B cell (primary cell): ENCODE data around the gene TMEM273. TPM values are rescaled to one million over a fixed set of nuclear protein-coding genes. Genes with fewer than 3 reads are reported as not detected.

Experiments
- ATAC-seq: fragments of 200-7000 bp; cut with Tn5 transposase; one replicate; pipeline ENCODE4 v1.10.0; 2021; ENCODE audit warnings: low read depth, mild to moderate bottlenecking, moderate number of reproducible peaks, moderate library complexity
- CTCF ChIA-PET: fragments of 350-600 bp; sonication (Branson Sonifier 250); formaldehyde crosslinking; loops from one replicate; lab custom pipeline; 2021; ENCODE audit warnings: antibody characterized with exemption, inconsistent platforms; lab: Charles Lee
- POLR2A ChIA-PET: fragments of 350-600 bp; sonication (Branson Sonifier 250); formaldehyde crosslinking; loops from one replicate; lab custom pipeline; 2021; ENCODE audit warnings: antibody characterized with exemption; lab: Charles Lee
- DNase-seq: peaks from one replicate; pipeline ENCODE4 v3.0.0; 2013
- H2AFZ ChIP-seq: 2 replicates; pipeline ENCODE4 v1.6.1; 2012; ENCODE audit warnings: mild to moderate bottlenecking, low read depth, low read length; ENCODE audit not compliant: insufficient read depth, poor library complexity, severe bottlenecking
- H3K27ac ChIP-seq, 2 donors: 1 replicate in 1 of 2; 2 replicates in 1 of 2; pipeline ENCODE4 v1.5.1; 2012 to 2013; ENCODE audit warnings: low read length in 2 of 2, mild to moderate bottlenecking in 2 of 2, moderate library complexity in 1 of 2
- H3K27me3 ChIP-seq, 4 experiments: fragments of 200-600 bp in 1 of 4; sonication (generic) in 1 of 4; replicated peaks in 1 of 4; 1 replicate in 2 of 4; 2 replicates in 2 of 4; pipeline versions ENCODE4 v1.6.1 to v1.7.0; 2013 to 2016; ENCODE audit warnings: low read length in 3 of 4, mild to moderate bottlenecking in 2 of 4, mixed read lengths in 1 of 4, moderate library complexity in 1 of 4; ENCODE audit not compliant: insufficient read depth in 4 of 4, control insufficient read depth in 3 of 4; ENCODE audit errors: control extremely low read depth in 1 of 4
- H3K36me3 ChIP-seq, 2 experiments: replicated peaks in 1 of 2; 1 replicate in 1 of 2; 2 replicates in 1 of 2; pipeline versions ENCODE4 v1.6.1 to v1.7.1; 2013; ENCODE audit warnings: low read length in 1 of 2; ENCODE audit not compliant: insufficient read depth in 2 of 2, control insufficient read depth in 1 of 2; ENCODE audit errors: control extremely low read depth in 1 of 2, extremely low read depth in 1 of 2
- H3K4me1 ChIP-seq, 2 donors: fragments of 200-600 bp in 1 of 2; sonication (generic) in 1 of 2; 1 replicate in 1 of 2; 2 replicates in 1 of 2; pipeline versions ENCODE4 v1.5.1 to v1.6.1; 2013 to 2017; ENCODE audit warnings: low read length in 2 of 2; ENCODE audit not compliant: control insufficient read depth in 2 of 2, insufficient read depth in 2 of 2
- H3K4me2 ChIP-seq: replicated peaks from 2 replicates; pipeline ENCODE3; 2012; ENCODE audit warnings: mild to moderate bottlenecking, low read depth, low read length; ENCODE audit not compliant: poor library complexity, severe bottlenecking
- H3K4me3 ChIP-seq, 5 experiments: fragments of 200-600 bp in 1 of 5; sonication (generic) in 1 of 5; 1 replicate in 3 of 5; 2 replicates in 2 of 5; pipeline versions ENCODE4 v1.5.1 to v1.7.0; 2011 to 2016; ENCODE audit warnings: low read length in 4 of 5, mild to moderate bottlenecking in 4 of 5, low read depth in 2 of 5, control low read depth in 1 of 5, moderate library complexity in 1 of 5; ENCODE audit not compliant: insufficient read depth in 1 of 5; ENCODE audit errors: control extremely low read depth in 1 of 5, extremely low read depth in 1 of 5
- H3K79me2 ChIP-seq: fragments of 200-600 bp; sonication (generic); one replicate; pipeline ENCODE4 v1.6.0; 2016; ENCODE audit warnings: low read length; ENCODE audit not compliant: control insufficient read depth, insufficient read depth
- H3K9ac ChIP-seq: fragments of 200-600 bp; sonication (generic); 2 replicates; pipeline ENCODE4 v1.6.1; 2017; ENCODE audit warnings: mild to moderate bottlenecking, low read length, moderate library complexity
- H3K9me3 ChIP-seq, 3 donors: one replicate each; pipeline versions ENCODE4 v1.6.1 to v1.7.1; 2013; ENCODE audit warnings: low read length in 2 of 3; ENCODE audit not compliant: control insufficient read depth in 2 of 3, insufficient read depth in 1 of 3; ENCODE audit errors: control extremely low read depth in 1 of 3
- H4K20me1 ChIP-seq: 2 replicates; pipeline ENCODE4 v1.6.0; 2012; ENCODE audit warnings: mild to moderate bottlenecking, low read length; ENCODE audit not compliant: insufficient read depth, control insufficient read depth, poor library complexity, severe bottlenecking
- H3K27ac Mint-ChIP-seq: one replicate; pipeline ENCODE4 v1.8.0; 2021; ENCODE audit warnings: mixed read lengths
- H3K27me3 Mint-ChIP-seq: one replicate; pipeline ENCODE4 v1.8.0; 2021; ENCODE audit warnings: mixed read lengths
- H3K4me1 Mint-ChIP-seq: one replicate; pipeline ENCODE4 v1.8.0; 2021; ENCODE audit warnings: mixed read lengths
- H3K4me3 Mint-ChIP-seq: one replicate; pipeline ENCODE4 v1.8.0; 2021; ENCODE audit warnings: mixed read lengths
- H3K9me3 Mint-ChIP-seq: one replicate; pipeline ENCODE4 v1.8.0; 2022; ENCODE audit warnings: mixed read lengths; ENCODE audit not compliant: insufficient read depth
- EZH2 ChIP-seq: IDR thresholded peaks from 2 replicates; pipeline ENCODE4 v1.6.1; 2012; ENCODE audit warnings: borderline replicate concordance, low read depth, mild to moderate bottlenecking, moderate library complexity, low read length; ENCODE audit not compliant: insufficient read depth, poor library complexity, severe bottlenecking
- WGBS: methylation state at CpG from one replicate; pipeline ENCODE4 v1.1.5; 2013; ENCODE audit warnings: missing lambda C conversion rate; ENCODE audit not compliant: insufficient coverage; 5-methylcytosine and 5-hydroxymethylcytosine counted together
- intact Hi-C: fragments of 100-400 bp; cut with micrococcal nuclease; formaldehyde crosslinking; loops from one replicate; pipeline ENCODE4 v1.10.0; 2022
- polyA plus RNA-seq: library from polyadenylated mRNA; depleted of rRNA; stranded (reverse); fragments of >200 nt; gene quantifications from 2 replicates; pipeline ENCODE4 v1.2.3, GENCODE V29; 2012
- total RNA-seq, 2 donors: library from RNA; stranded (reverse); fragments of 120-200 nt in 1 of 2; gene quantifications; 1 replicate in 1 of 2; 2 replicates in 1 of 2; pipeline versions ENCODE4 v1.2.3 to v1.2.4, GENCODE V29; 2013 to 2022
- TF ChIP-seq, protein P1 (sequence below): fragments of 200-600 bp; IDR thresholded peaks from one replicate; pipeline ENCODE4 v1.8.0; 2022; ENCODE audit warnings: antibody characterized with exemption, mild to moderate bottlenecking

Gene TMEM273
- total and polyA plus RNA-seq, 2 donors (not counting 1 experiment from before 2014, with no cell fraction given): 36.0 to 36.4 TPM

GRCh38 chr10:49157229-49157628, 31.0 kb downstream of the TMEM273 start:
- Histone ChIP-seq H3K36me3 (no peaks in the 10 kb centered on the region), H2AFZ (no peak overlapping the region), H3K4me3 (no peak overlapping the region), H3K4me1 (no peaks in the 10 kb centered on the region), H3K4me2 (no peak overlapping the region), H3K9me3 (no peaks in the 10 kb centered on the region), H3K27ac (no peak overlapping the region), H4K20me1 (no peaks in the 10 kb centered on the region), H3K79me2 (no peaks in the 10 kb centered on the region), H3K27me3 (no peaks in the 10 kb centered on the region), H3K9ac (no peak overlapping the region)
- no peak for DNase-seq
- POLR2A ChIA-PET: no interaction called here
- ATAC-seq: no peak
- intact Hi-C loops: no loop called here
- CTCF ChIA-PET: no interaction called here
- H3K4me3 Mint-ChIP-seq: no peak overlapping the region
- no peak overlapping the region for H3K27ac Mint-ChIP-seq
- peaks cover 1% of the 10 kb centered on the region for H3K4me1 Mint-ChIP-seq
- 85% methylated on average over 2 of the region's 3 CpGs for WGBS
- TF ChIP-seq, protein P1, sequence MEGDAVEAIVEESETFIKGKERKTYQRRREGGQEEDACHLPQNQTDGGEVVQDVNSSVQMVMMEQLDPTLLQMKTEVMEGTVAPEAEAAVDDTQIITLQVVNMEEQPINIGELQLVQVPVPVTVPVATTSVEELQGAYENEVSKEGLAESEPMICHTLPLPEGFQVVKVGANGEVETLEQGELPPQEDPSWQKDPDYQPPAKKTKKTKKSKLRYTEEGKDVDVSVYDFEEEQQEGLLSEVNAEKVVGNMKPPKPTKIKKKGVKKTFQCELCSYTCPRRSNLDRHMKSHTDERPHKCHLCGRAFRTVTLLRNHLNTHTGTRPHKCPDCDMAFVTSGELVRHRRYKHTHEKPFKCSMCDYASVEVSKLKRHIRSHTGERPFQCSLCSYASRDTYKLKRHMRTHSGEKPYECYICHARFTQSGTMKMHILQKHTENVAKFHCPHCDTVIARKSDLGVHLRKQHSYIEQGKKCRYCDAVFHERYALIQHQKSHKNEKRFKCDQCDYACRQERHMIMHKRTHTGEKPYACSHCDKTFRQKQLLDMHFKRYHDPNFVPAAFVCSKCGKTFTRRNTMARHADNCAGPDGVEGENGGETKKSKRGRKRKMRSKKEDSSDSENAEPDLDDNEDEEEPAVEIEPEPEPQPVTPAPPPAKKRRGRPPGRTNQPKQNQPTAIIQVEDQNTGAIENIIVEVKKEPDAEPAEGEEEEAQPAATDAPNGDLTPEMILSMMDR: no peak
- no peak for TF ChIP-seq EZH2
- no peaks in the 10 kb centered on the region for H3K27me3 Mint-ChIP-seq
- no peaks in the 10 kb centered on the region for H3K9me3 Mint-ChIP-seq

DNA sequence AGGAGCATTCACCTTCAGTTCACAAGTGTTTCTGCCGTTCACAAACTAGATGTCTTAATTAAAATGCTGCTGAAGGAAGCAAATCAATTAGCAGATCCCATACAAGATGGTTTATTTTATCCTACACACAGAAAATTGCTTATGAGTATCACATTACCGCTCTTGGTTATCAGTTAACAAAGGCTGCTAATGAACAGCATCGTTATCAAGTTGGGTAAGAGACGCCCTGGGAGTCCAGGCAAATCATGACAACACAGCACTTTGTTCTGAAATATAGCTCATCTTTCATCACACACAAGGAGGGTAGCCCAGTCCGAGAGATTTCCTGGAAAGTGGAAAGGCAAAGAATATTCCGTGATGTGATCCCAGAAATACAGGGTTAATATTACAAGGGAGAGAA, 33.5 kb downstream of the TMEM273 start:
- Histone ChIP-seq H3K27me3 (no peaks in the 10 kb centered on the region), H3K4me2 (no peak overlapping the region), H3K9ac (no peak overlapping the region), H3K4me1 (no peaks in the 10 kb centered on the region), H3K36me3 (no peaks in the 10 kb centered on the region), H3K27ac (no peak overlapping the region), H4K20me1 (no peaks in the 10 kb centered on the region), H3K4me3 (no peak overlapping the region), H3K9me3 (no peaks in the 10 kb centered on the region), H2AFZ (no peak overlapping the region), H3K79me2 (no peaks in the 10 kb centered on the region)
- H3K4me3 Mint-ChIP-seq: no peak overlapping the region
- H3K9me3 Mint-ChIP-seq: no peaks in the 10 kb centered on the region
- H3K4me1 Mint-ChIP-seq: peaks cover 1% of the 10 kb centered on the region
- peaks cover 9% of the 10 kb centered on the region for H3K27me3 Mint-ChIP-seq
- CTCF ChIA-PET: interaction anchor here (1.2 kb wide), 1 partner anchor 10 kb away, joined by 3 read pairs; no protein-coding TSS in a partner anchor
- ATAC-seq (no peak), DNase-seq (no peak)
- TF ChIP-seq, protein P1: no peak
- no peak for TF ChIP-seq EZH2
- WGBS: 100% methylated on average over 3 of the region's 6 CpGs
- no peak overlapping the region for H3K27ac Mint-ChIP-seq
- POLR2A ChIA-PET: no interaction called here
- intact Hi-C loops: no loop called here
